Left lobe of liver (tissue), 2 donors: ENCODE measurements around the gene CCDC33. TPM values are rescaled to one million over a fixed set of nuclear protein-coding genes. Genes with fewer than 3 reads are reported as not detected.
"Not testable (repeated sequence)": the region's sequence is repeated elsewhere in the genome, so short reads cannot be mapped to it uniquely, and the experiment has no call there.

Experiments
- ATAC-seq: fragments of 200-7000 bp; cut with Tn5 transposase; one replicate; pipeline ENCODE4 v1.9.1; 2020; ENCODE audit warnings: mild to moderate bottlenecking, moderate library complexity
- DNase-seq: peaks from one replicate; pipeline ENCODE4 v3.0.0-alpha.2; 2020; ENCODE audit warnings: low spot score
- total RNA-seq: library from RNA; stranded (reverse); gene quantifications from one replicate; pipeline ENCODE4 v1.2.1, GENCODE V29; 2021
- donor health status: DM: no; HTN: no; CAD: no; lungs with moderate emphysema.
- donor health status: DM: no; HTN: yes; CAD: no.

Gene CCDC33
- total RNA-seq, 1 donor from 2014 or later: not detected

GRCh38 chr15:74352393-74352910 lies 116.3 kb downstream of the CCDC33 start:
- ATAC-seq (no peak), DNase-seq (no peak)

- ATAC-seq: not testable (repeated sequence)
Measured at GRCh38 chr15:74353992-74354391, 117.9 kb downstream of the CCDC33 start.

GRCh38 chr15:74356050-74356449 lies 119.9 kb downstream of the CCDC33 start:
- not testable (repeated sequence) for ATAC-seq, DNase-seq

More at GRCh38 chr15:74353992-74354391, 117.9 kb downstream of the CCDC33 start:
- not testable (repeated sequence) for DNase-seq

GRCh38 chr15:74357514-74357913 lies 121.4 kb downstream of the CCDC33 start:
- not testable (repeated sequence) for DNase-seq, ATAC-seq

- not testable (repeated sequence) for ATAC-seq, DNase-seq
Measured at GRCh38 chr15:74359376-74359775, 123.2 kb downstream of the CCDC33 start.

GRCh38 chr15:74360855-74361254 lies 124.7 kb downstream of the CCDC33 start:
- not testable (repeated sequence) for ATAC-seq, DNase-seq

GRCh38 chr15:74362482-74362881 lies 126.4 kb downstream of the CCDC33 start:
- no peak for ATAC-seq
- DNase-seq: no peak

GRCh38 chr15:74364936-74365597 lies 128.9 kb downstream of the CCDC33 start:
- no peak for DNase-seq

GRCh38 chr15:74365598-74366445 lies 129.7 kb downstream of the CCDC33 start:
- peak; percentile 86 for ATAC-seq

More at GRCh38 chr15:74364936-74365597, 128.9 kb downstream of the CCDC33 start:
- ATAC-seq: no peak

GRCh38 chr15:74367296-74367854 lies 131.2 kb downstream of the CCDC33 start, which contains the start of gene CYP11A1:
TSS of gene CYP11A1 (minus strand) at chr15:74367646. CDS start at chr15:74367585, 61 bp downstream.
- no peak for DNase-seq
- no peak for ATAC-seq

More at GRCh38 chr15:74365598-74366445, 129.7 kb downstream of the CCDC33 start:
- peak; percentile 56 for DNase-seq

- no peak for ATAC-seq
- DNase-seq: no peak
Measured at GRCh38 chr15:74368121-74368520, 132.0 kb downstream of the CCDC33 start.

- DNase-seq (no peak), ATAC-seq (no peak)
Measured at GRCh38 chr15:74369084-74369745, 133.1 kb downstream of the CCDC33 start.

GRCh38 chr15:74369756-74370155 lies 133.6 kb downstream of the CCDC33 start:
- DNase-seq (no peak), ATAC-seq (no peak)

- no peak for DNase-seq
- ATAC-seq: no peak
Measured at GRCh38 chr15:74370471-74370870, 134.3 kb downstream of the CCDC33 start.

- no peak for ATAC-seq
- no peak for DNase-seq
Measured at GRCh38 chr15:74373056-74373650, 137.0 kb downstream of the CCDC33 start.

GRCh38 chr15:74373731-74374647 lies 137.9 kb downstream of the CCDC33 start:
- ATAC-seq: peak; percentile 94
- peak; percentile 87 for DNase-seq

GRCh38 chr15:74374648-74375302 lies 138.6 kb downstream of the CCDC33 start:
- no peak for DNase-seq
- no peak for ATAC-seq

- ATAC-seq: peak; percentile 64
- DNase-seq: peak; percentile 65
Measured at GRCh38 chr15:74375303-74375693, 139.2 kb downstream of the CCDC33 start.

GRCh38 chr15:74376226-74376625 lies 140.1 kb downstream of the CCDC33 start:
- ATAC-seq (no peak), DNase-seq (no peak)
